HAP-1 (cell line): ENCODE results near the gene CD34.

Source experiments
- DNase-seq, 2 experiments: peaks; one replicate each; pipeline ENCODE4 v3.0.0-alpha.2; 2016 to 2020; ENCODE audit warnings: low spot score in 2 of 2
- H3K27me3 ChIP-seq: fragments of 250-450 bp; sonication (Bioruptor Pico); 2 replicates; pipeline ENCODE4 v1.5.1; 2020; ENCODE audit warnings: low read depth, mild to moderate bottlenecking, moderate library complexity
- H3K36me3 ChIP-seq: fragments of 250-450 bp; sonication (Bioruptor Pico); replicated peaks from 2 replicates; pipeline ENCODE4 v1.5.1; 2020; ENCODE audit warnings: mild to moderate bottlenecking
- H3K4me1 ChIP-seq: fragments of 250-450 bp; sonication (Bioruptor Pico); 2 replicates; pipeline ENCODE4 v1.5.1; 2020; ENCODE audit warnings: mild to moderate bottlenecking
- H3K4me3 ChIP-seq: fragments of 250-450 bp; sonication (Bioruptor Pico); 2 replicates; pipeline ENCODE4 v1.5.1; 2020; ENCODE audit warnings: mild to moderate bottlenecking, moderate library complexity
- H3K9me3 ChIP-seq: fragments of 250-450 bp; sonication (Bioruptor Pico); 2 replicates; pipeline ENCODE4 v1.5.1; 2020; ENCODE audit warnings: mild to moderate bottlenecking, moderate library complexity
- in situ Hi-C: fragments of 300-500 bp; cut with MboI; formaldehyde crosslinking; loops from 3 replicates; pipeline ENCODE4 v1.14.3; 2020; ENCODE audit warnings: low sequenced_read_pairs, inconsistent platforms, mixed read lengths

CD34 gene

GRCh38 chr1:207910591-207911354 lies at the start of gene CD34:
CD34 (minus strand) TSS chr1:207911125; CDS start chr1:207911080, 45 bp downstream.
- Histone ChIP-seq H3K9me3 (no peaks in the 10 kb centered on the region), H3K4me1 (no peaks in the 10 kb centered on the region; the same call in 1 of the 2 replicates), H3K27me3 (peaks cover 21% of the 10 kb centered on the region), H3K36me3 (no peaks in the 10 kb centered on the region), H3K4me3 (peak within 1 kb of the TSS; percentile 7)
- DNase-seq = peak in 1 of 2 experiments; percentile 24
- in situ Hi-C loops = no loop called here

- no peak overlapping the region for H3K4me3 ChIP-seq
- no peaks in the 10 kb centered on the region for H3K27me3 ChIP-seq
- H3K4me1 ChIP-seq = peaks cover 7% of the 10 kb centered on the region
- DNase-seq = no peak
- H3K9me3 ChIP-seq = no peaks in the 10 kb centered on the region
- in situ Hi-C loops = no loop called here
- H3K36me3 ChIP-seq = no peaks in the 10 kb centered on the region
Measured at GRCh38 chr1:207960346-207960745, 49.4 kb upstream of the CD34 start.

GRCh38 chr1:207959910-207960309 lies 49.0 kb upstream of the CD34 start:
- Histone ChIP-seq H3K36me3 (no peaks in the 10 kb centered on the region), H3K27me3 (0 out of 2 replicates have a peak, but pooled peaks cover 3% of the 10 kb centered on the region), H3K4me1 (peaks cover 7% of the 10 kb centered on the region), H3K9me3 (no peaks in the 10 kb centered on the region), H3K4me3 (no peak overlapping the region)
- in situ Hi-C loops = no loop called here
- DNase-seq = no peak

- Histone ChIP-seq H3K27me3 (0 out of 2 replicates have a peak, but pooled peaks cover 6% of the 10 kb centered on the region), H3K9me3 (no peaks in the 10 kb centered on the region), H3K4me1 (peaks cover 7% of the 10 kb centered on the region), H3K4me3 (no peak overlapping the region), H3K36me3 (no peaks in the 10 kb centered on the region)
- no peak for DNase-seq
- in situ Hi-C loops = no loop called here
Measured at GRCh38 chr1:207959141-207959825, 48.4 kb upstream of the CD34 start.

GRCh38 chr1:207958376-207959139 lies 47.6 kb upstream of the CD34 start:
- no peak overlapping the region for H3K4me3 ChIP-seq
- H3K9me3 ChIP-seq = no peaks in the 10 kb centered on the region
- in situ Hi-C loops = no loop called here
- 0 out of 2 replicates have a peak, but pooled peaks cover 6% of the 10 kb centered on the region for H3K27me3 ChIP-seq
- DNase-seq = no peak
- H3K4me1 ChIP-seq = peaks cover 7% of the 10 kb centered on the region
- H3K36me3 ChIP-seq = no peaks in the 10 kb centered on the region

GRCh38 chr1:207956986-207957385 lies 46.1 kb upstream of the CD34 start:
- DNase-seq = no peak
- H3K27me3 ChIP-seq = peaks cover 6% of the 10 kb centered on the region; the same call in 1 of the 2 replicates
- in situ Hi-C loops = no loop called here
- no peak overlapping the region for H3K4me3 ChIP-seq
- H3K36me3 ChIP-seq = no peaks in the 10 kb centered on the region
- H3K4me1 ChIP-seq = peaks cover 16% of the 10 kb centered on the region
- H3K9me3 ChIP-seq = no peaks in the 10 kb centered on the region

- Histone ChIP-seq H3K36me3 (no peaks in the 10 kb centered on the region), H3K4me3 (no peak overlapping the region), H3K9me3 (no peaks in the 10 kb centered on the region), H3K4me1 (peaks cover 23% of the 10 kb centered on the region), H3K27me3 (peaks cover 13% of the 10 kb centered on the region; the same call in 1 of the 2 replicates)
- DNase-seq = no peak
- in situ Hi-C loops = no loop called here
Measured at GRCh38 chr1:207954104-207954503, 43.2 kb upstream of the CD34 start.

- in situ Hi-C loops = no loop called here
- Histone ChIP-seq H3K27me3 (peaks cover 13% of the 10 kb centered on the region; the same call in 1 of the 2 replicates), H3K9me3 (no peaks in the 10 kb centered on the region), H3K4me1 (peaks cover 33% of the 10 kb centered on the region), H3K36me3 (no peaks in the 10 kb centered on the region), H3K4me3 (no peak overlapping the region)
- DNase-seq = peak in 1 of 2 experiments; percentile 78
Measured at GRCh38 chr1:207952617-207953542, 42.0 kb upstream of the CD34 start.

GRCh38 chr1:207951652-207952051 lies 40.7 kb upstream of the CD34 start:
- H3K27me3 ChIP-seq = peaks cover 13% of the 10 kb centered on the region; the same call in 1 of the 2 replicates
- no peak overlapping the region for H3K4me3 ChIP-seq
- H3K9me3 ChIP-seq = no peaks in the 10 kb centered on the region
- in situ Hi-C loops = no loop called here
- H3K36me3 ChIP-seq = no peaks in the 10 kb centered on the region
- no peak for DNase-seq
- peaks cover 33% of the 10 kb centered on the region for H3K4me1 ChIP-seq

GRCh38 chr1:207950750-207951149 lies 39.8 kb upstream of the CD34 start:
- DNase-seq = no peak
- no peaks in the 10 kb centered on the region for H3K36me3 ChIP-seq
- no peaks in the 10 kb centered on the region for H3K9me3 ChIP-seq
- peaks cover 33% of the 10 kb centered on the region for H3K4me1 ChIP-seq
- in situ Hi-C loops = no loop called here
- H3K4me3 ChIP-seq = no peak overlapping the region
- H3K27me3 ChIP-seq = peaks cover 13% of the 10 kb centered on the region; the same call in 1 of the 2 replicates

- no peak overlapping the region for H3K4me3 ChIP-seq
- peaks cover 8% of the 10 kb centered on the region; the same call in 1 of the 2 replicates for H3K27me3 ChIP-seq
- peaks cover 34% of the 10 kb centered on the region for H3K4me1 ChIP-seq
- H3K9me3 ChIP-seq = no peaks in the 10 kb centered on the region
- in situ Hi-C loops = no loop called here
- no peak for DNase-seq
- no peaks in the 10 kb centered on the region for H3K36me3 ChIP-seq
Measured at GRCh38 chr1:207949571-207950195, 38.8 kb upstream of the CD34 start.

- Histone ChIP-seq H3K4me1 (peaks cover 40% of the 10 kb centered on the region), H3K36me3 (no peaks in the 10 kb centered on the region), H3K27me3 (peaks cover 8% of the 10 kb centered on the region; the same call in 1 of the 2 replicates), H3K4me3 (no peak overlapping the region), H3K9me3 (no peaks in the 10 kb centered on the region)
- peak in 1 of 2 experiments; percentile 75 for DNase-seq
- in situ Hi-C loops = no loop called here
Measured at GRCh38 chr1:207948536-207949250, 37.8 kb upstream of the CD34 start.
